Measurements from ENCODE around the gene MR1.

Gene MR1

DNA sequence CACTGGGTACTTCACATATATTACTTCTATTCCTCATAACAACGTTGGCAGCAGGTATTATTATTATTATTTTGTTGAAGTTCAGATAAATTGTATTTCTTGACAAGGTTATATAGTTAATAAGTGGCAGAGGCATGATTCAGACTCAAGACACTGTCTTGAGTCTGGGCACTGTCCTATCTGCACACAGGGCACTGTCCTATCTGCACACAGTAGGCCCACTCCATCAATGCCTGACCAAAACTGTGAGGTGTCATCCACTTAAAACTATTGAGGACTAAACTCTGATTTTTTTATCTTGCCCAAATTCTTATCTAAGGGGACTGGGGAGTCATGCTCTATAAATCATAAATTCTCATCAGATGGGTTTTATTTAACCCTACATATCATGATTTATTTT, 30.9 kb downstream of the MR1 start:
- no peak for DNase-seq

DNA sequence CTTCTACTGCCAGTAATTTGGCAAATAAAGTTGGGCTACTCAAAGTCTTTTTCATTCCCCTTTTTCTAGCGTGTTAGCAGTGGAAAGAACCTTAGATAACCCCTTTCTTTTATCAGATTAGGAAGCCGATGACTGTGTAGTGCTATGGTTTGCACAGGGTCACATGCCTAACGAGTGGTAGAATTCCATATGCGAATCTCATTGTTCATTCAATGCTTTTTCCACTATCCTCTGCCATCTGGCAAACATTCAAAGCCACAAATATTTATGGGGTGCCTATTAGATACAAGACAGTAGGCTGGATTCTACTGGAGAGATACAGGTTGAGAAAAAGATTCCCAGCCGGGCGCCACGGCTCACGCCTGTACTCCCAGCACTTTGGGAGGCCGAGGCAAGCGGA, 39.9 kb downstream of the MR1 start:
- no peak for DNase-seq

DNA sequence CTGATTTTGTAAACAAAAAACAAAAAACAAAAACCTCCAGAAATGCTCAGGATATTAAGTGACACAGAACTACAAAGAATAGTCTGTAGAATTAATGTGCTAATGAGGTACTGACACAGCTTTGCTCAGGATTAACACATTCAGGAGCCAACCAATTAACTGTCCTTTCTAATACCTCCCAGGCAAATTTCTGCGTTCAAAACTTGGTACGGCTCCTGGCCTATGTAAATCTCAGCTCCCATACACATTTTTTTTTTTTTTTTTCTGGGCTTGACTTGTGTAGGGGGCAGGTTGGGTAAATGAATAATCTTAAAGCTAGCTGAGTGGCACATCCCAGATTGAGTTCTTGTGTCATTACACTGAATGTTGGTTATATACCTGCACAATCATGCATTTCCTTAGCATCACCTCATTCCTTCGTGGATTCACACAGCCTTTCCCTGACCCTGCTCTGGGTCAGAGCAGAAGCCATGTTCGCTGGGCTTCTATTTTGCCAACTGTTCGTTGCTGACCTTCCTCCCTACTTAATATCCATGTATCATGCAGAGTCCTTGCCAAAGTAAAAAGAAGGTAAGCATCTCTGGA, 42.1 kb downstream of the MR1 start:
- no peak for DNase-seq

DNA sequence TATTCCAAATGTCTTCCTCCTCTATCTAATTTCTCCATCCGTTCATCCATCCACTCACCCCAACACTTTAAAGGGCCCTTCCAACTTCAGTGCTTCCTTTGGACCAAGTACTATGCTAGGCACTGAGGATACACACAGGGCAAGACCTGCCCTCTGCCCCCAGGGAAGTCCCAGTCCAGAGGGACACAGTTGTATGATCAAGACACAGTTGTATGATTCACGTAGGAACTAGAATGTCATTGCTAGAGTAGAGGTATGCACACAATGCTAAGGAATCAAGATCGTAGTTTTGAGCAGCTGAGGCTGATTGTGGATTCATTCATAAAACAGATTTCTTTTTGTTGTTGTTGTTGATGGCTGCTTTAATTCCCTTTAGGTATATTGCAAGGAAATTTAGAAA, 43.1 kb downstream of the MR1 start:
- DNase-seq: no peak

DNA sequence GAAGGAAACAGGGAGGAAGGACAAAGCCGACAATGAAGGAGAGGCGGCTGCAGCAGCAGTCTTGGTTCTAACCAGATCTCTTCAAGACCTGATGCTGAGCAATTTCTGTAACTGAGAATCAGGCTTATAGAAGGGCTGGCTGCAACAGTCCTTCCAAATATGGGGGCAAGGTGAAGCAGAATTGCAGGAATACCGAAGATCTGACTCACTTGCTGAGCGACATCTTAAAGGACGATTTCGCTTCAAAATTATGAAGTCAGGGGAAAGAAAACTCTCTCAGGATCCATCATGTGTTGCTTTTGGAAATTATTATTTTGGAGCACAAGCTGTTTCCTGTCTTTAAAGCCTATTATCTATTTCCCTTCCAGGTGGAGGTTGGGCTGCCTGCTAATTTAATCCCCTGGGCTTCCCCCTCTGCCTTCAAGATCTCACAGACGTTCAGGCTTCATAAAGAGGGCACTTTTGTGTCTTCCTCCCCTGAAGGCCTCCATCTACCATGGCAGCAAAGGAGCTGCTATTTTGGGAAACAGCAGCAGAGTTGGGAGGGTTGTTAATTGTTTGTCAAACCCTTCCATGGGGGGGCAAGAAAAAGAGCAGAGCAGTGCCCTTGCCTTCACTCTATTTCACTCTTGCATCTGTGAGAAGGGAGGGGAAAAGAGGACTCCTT, 43.9 kb downstream of the MR1 start:
- DNase-seq: no peak

DNA sequence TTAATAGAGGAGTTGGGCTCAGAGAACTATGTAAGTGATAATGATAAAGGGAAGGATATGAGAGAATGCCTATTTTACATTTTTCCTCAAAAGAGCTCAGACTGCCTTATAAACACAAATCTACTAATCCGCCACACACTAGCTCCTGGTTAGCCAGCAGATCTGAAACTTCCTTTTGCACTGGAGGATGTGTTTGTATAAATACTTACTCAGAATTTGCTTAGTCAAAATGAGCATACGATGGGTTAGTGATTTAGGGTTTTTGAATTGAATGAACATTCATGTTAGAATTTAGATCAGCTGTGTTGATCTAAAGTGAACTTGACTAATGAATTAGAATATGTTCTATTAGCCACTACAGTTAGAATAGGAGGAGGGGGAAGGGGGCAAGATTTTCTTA, 45.6 kb downstream of the MR1 start:
- no peak for DNase-seq

DNA sequence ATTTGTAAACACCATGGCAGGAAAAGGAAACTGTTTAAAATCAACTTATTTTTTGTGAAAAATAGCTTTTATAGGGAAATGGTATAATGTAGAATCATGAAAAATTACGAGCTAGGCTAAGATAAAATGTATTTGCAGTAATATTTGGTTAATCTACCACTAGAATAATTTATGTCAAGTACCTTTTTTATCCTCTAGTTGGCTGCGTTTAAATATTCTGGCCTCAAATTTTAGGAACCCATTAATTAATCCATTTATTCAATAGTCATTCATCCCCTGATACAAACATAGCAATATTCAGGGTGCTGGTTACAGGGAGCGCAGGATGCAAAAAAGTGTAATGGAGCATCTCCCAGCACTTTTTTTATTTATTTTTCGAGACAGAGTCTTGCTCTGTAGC, 46.1 kb downstream of the MR1 start:
- no peak for DNase-seq

DNA sequence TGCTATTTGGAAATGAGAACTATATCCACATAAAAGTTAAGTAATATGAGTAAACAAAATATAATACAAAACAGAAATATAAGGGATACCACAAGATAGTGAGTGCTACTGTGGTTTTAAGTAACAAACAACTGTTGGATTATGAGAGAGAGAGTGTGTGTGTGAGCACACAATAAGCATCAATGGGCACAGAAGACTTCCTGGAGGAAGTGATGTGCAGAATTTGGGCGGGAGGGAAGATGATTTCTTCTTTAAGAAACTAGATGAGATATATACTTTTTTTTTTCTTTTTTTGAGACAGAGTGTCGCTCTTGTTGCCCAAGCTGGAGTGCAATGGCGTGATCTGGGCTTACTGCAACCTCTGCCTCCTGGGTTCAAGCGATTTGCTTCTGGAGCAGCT, 46.8 kb downstream of the MR1 start:
- no peak for DNase-seq

DNA sequence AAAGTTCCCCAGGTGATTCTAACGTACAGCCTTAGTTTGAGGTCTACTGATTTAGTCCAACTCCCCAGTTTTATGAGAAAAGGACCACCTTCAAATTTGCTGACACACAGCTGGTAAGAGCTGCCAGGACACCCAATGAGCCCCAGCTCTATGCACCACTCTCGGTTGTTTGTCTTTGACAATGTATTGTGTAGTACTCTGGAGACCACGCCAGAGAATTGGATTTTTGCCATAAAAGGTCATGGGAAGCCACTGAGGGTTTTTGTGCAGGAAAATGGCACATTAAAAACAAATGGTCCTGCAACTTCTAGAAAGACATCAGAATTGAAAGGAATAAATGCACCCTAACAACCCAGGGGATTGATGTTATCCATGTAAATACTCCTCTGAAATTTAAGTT, 47.6 kb downstream of the MR1 start:
- DNase-seq: no peak

DNA sequence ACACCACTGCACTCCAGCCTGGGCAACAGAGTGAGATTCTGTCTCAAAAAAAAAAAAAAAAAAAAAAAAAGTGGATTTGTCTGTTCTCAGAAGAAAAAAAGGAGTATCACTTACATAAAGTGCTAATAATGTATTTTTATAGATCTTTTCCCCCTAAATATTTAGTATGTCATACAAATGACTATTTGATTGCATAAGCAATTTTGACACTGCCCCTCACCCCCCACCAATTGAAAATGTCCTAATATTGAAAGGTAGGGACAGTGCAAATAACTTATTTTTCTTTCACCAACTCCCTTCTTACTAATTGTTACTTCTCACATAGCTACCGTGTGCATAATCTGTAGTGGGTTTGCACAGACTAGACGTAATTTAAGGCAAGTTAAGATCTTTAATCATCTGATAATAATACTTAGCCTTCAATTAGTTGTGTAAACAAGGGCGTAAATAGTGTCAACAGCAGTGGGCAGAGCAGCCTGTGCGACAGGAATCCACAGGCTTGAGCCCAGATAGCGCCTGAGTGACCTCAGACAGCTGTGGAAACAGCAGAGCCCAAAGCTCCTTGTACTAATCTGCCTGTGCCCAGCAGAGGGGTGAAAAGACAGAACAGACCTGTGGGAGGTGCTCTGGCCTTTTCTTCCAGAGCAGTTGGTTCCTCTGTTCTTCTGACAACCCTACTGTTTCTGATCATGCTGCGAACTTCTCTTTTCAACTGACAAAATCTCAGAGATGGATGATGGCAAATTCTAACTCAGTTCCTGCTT, 50.2 kb downstream of the MR1 start:
- DNase-seq: peak; percentile 79

DNA sequence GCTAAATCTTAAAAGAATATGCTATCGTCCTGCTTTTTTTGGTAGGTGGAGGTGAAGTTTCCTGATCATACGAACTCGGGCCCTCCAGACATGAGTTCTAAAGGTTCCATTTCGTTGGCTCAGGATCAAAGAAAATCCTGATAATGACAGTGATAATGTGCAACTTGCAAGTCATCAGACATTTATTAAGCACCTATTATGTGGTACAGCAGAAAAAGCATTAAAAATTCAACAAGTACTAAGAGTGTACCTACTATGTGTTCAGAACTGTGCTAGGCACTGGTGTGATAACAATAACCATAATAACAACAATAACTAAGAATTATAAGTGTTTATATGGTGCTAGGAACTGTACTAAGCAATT, 50.8 kb downstream of the MR1 start:
- no peak for DNase-seq

DNA sequence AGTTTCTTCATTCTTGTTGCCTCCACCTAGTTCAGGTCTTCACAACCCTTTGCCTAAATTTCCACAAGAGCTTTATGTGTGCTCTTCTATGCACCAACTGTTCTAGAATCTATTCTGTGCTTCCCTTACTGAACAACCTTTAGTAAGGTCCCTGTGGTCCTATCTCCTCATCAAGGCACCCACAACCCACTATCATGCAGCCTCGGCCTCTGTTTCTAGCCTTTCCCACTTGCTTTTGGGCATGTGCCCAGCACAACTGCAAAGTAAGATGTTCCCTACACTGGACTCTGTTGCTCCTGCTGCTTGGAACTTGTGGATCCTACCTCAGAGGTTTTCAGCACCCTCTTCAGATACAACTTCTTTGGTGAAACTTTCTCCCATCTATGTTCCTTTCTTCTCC, 52.3 kb downstream of the MR1 start:
- no peak for DNase-seq

DNA sequence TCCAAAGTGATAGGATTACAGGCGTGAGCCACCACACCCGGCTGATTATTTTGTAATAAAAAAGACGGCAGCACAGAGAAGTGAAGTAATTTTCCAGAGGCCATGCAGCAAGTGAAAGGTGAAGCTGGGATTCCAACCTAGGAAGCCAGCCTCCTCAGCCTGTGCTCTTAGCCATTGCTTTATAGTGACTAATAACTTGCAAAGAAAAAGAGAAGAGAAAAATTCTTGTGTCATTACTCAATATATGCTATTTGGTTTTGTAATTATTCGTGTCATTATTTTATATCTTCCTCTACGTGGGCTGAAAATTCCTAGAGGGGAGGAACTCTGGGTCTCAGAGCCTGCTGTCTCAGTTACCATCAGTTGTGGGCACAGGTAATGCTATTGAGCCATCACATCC, 53.1 kb downstream of the MR1 start:
- peak; percentile 91 for DNase-seq

DNA sequence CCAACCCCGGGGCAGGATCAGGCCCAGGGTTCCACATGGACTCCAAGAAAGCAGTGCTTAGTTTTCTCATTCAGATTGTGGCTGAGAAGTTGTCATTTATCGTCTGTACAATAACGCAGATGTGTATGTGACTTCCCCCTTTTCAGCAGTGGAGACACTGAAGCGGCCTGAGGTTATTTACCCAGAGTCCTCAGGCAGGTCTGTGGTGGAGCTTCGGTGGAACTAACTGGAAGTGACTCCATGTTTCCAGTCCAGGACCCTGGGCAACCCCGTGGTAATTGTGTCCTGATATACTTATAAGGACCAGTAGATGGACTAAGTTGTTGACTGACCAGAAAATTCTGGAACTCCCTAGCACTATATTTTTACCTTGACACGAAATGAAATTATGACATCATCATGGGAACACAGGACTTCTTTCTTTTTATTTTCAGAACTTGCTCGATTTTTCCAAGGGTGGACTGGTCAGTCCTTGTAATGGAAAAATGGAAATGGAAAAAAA, 53.7 kb downstream of the MR1 start:
- peak; percentile 83 for DNase-seq

DNA sequence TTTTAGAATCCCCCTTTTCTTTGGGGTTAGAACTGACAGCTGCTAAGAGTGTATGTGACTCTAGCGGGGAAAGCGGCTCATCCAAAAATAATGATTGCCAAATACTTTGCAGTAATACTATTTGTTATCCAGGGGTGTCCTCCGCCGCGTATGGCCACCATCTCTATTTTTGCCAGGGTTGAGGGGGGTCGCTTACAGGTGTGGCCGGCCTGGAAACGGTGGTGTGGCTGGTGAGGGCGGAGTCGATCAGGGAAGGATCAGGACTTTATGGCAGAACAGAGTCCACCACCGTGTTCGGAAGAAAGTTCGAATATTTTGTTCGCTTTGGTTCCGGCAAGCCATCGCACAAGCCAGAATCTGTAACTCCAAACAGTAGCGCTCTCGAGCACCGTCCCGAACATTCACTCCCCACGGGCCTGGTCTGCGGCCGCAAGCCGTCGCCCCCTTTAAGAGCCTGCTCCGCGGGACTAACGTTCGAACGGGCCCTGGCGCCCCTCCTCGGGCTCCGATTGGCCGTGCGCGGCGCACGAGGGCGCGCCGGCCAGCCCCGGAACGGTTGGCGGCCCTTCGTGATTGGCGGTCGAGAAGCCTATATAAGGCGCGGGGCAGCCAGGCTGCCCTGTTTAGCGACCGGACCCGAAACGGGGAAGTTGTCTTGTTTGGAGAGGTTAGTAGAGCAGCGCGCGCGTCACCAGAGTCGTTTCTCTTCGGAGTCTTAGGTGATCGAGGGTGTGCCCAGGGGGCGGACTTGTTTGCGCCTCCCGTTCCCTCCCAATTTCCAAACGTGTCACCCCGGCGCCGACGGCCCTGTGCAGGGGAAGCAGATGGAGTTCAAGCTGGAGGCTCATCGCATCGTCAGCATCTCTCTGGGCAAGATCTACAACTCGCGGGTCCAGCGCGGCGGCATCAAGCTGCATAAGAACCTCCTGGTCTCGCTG, 54.6 kb downstream of the MR1 start, which contains the start of gene IER5:
Gene IER5 (plus strand): TSS at position 622 of the 938 bp plus-strand sequence. CDS start 203 bp downstream, at position 825.
- DNase-seq: peak; percentile 99

DNA sequence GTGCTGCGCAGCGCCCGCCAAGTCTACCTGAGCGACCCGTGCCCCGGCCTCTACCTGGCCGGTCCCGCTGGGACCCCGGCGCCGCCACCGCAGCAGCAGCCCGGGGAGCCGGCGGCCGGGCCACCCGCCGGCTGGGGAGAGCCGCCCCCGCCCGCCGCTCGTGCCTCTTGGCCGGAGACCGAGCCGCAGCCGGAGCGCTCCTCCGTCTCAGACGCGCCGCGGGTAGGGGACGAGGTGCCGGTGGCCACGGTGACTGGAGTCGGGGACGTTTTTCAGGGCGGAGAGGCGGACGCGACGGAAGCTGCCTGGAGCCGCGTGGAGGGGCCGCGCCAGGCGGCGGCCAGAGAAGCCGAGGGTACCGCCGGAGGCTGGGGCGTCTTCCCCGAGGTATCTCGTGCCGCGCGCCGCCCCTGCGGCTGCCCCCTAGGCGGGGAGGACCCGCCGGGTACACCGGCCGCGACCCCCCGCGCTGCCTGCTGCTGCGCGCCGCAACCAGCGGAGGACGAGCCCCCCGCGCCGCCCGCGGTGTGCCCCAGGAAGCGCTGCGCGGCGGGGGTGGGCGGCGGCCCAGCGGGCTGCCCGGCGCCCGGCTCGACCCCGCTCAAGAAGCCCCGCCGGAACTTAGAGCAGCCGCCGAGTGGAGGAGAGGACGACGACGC, 55.4 kb downstream of the MR1 start:
- DNase-seq: peak; percentile 48

DNA sequence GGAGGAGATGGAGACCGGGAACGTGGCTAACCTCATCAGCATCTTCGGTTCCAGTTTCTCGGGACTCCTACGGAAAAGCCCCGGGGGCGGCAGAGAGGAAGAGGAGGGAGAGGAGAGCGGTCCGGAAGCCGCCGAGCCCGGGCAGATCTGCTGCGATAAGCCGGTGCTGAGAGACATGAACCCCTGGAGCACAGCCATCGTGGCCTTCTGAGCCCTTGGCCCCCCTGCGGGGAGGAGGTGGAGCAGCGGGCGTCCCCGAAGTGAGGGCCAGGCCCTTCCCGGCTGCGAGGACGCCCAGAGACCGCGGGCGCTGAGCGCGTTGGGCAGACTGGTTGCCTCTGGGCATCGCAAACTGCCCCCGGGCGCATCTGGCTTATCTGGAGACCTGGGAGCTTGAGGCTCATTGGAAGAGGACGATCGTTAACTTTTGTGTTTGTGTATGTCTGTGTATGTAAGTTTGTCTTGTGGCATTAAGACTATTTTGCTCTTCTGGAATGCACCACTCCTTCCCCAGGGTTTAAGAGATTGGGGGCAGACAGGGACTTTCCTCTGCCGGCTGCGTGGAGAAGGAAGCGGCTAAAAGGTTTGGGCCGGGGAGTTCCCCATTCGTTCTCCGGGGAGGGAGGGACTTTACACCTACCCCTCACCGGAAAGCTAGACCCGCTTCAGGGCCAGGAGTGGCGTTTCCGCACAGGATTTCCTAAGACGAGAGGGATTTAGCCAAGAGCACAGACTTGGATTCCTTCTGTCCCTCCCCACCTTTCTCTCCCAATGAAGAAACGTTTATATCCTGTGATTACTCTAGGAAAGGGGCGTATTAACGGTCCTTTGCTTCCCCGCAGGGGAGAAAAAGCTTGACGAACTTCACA, 56.1 kb downstream of the MR1 start:
- peak; percentile 93 for DNase-seq

DNA sequence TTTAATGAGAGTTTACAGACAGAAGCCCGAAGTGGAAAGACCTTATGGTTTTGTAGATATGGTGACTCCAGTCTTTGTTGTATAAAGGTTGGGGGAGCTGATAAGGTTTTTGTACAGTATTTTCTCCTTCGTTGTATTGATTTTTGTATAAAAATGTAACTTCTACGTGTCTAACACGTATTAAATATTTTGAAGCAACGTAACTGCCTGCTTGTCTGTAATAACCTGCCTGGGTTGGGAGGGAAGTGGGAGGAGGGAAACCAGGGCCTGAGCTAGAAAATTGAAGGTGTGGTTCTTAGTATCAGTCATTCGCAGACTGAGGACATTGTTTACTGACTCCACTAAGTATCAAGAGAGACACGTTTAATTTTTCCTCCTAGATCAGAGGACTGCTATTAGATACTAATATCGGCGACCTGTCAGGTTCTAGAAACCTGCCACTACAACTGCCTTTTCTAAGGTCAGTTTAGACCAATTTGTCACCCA, 56.9 kb downstream of the MR1 start:
- no peak for DNase-seq

DNA sequence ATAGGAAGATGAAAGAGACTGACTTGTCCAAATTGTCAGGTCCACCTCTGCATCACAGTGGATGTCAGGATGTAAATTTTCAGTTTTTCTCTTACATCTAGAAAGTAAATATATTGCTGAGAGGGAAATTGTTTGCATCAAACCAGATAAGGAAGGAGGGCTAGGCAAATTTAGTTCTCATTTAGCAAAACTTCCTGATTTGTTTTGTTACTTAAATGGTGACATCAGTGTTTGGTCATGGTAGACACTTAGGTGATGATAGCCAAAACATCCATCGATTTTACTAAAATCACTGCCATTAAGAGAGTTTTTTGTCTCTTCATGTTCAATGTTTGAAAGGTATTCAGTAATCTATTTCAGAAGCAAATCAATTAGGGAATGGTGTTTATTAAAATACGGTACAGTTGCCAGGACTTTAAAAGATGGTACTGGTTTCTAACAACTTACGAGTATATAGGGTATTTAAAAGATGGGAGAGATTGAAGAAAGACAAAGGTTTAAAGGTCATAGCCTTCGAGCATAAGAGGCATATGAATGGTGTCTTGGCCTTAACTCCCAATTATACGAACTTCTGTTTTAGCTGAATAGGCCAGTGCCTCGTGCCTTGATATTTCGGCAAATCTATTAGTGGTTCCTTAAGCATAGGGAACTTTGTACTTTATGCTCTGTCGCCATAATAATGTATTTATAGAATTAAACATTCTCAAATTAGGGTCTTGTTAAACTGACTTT, 57.7 kb downstream of the MR1 start:
- no peak for DNase-seq

DNA sequence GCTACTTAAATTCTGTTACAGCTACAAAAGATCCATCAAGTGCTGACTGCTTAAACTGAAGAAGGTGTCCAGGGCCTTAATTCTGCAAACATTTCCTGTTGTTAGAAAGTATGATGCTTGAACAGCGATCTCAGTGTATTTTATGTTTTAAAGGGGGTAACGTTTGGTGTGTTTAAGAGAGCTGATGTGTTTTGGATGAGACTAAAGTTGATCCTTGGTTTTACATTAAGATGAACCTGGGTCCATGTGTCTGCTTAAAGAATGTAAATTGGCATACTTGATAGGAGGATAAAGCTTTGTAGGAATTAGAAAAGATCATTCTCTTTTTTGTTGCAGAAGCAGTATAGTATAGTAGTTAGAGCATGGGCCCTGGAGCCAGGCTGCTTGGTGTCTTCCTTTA, 58.3 kb downstream of the MR1 start:
- DNase-seq: no peak
